Measurements from ENCODE around the gene HYAL3.

DNA sequence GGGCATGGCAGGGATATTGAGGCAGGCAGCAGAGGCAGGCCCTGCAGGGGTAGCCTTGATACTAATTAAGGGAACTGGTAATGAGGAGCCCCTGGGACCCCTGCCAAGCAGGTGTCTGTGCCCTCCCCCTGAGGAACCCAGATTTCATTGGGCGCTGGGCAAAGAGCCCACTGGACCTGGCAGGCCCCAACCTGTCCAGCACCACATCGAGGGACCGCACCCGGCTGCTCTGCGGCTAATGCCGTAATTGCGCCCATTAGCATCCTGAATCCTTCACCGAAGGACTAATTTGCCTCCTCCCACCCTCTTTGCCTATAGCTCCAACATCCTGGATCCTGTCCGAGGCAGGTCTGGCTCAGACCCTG is 44.0 kb downstream of the HYAL3 start:
- TF ChIP-seq POLR2AphosphoS5 (IDR thresholded peaks at IDR 0.05) = no peak
- no peak for TF ChIP-seq EP300 (IDR thresholded peaks at IDR 0.05)

All from upper lobe of left lung (tissue), 4 donors.